Psoas muscle (tissue), 8 donors: ENCODE measurements around the gene GATB. TPM values are rescaled to one million over a fixed set of nuclear protein-coding genes. Genes with fewer than 3 reads are reported as not detected.

Experiments used
- ATAC-seq, 4 donors: fragments of 200-7000 bp; cut with Tn5 transposase; one replicate each; pipeline ENCODE4 v1.9.1; 2020; ENCODE audit warnings: moderate library complexity in 3 of 4, mild to moderate bottlenecking in 2 of 4
- DNase-seq, 2 donors: peaks; one replicate each; pipeline ENCODE4 v3.0.0-alpha.2; 2020
- H3K27ac ChIP-seq: fragments of 200-600 bp; one replicate; pipeline ENCODE4 v1.8.0; 2022
- H3K27me3 ChIP-seq, 3 donors: fragments of 200-600 bp in 1 of 3; one replicate each; pipeline versions ENCODE4 v1.6.1 to v1.8.0; 2013 to 2022; ENCODE audit warnings: low read length in 2 of 3, mild to moderate bottlenecking in 2 of 3, moderate library complexity in 1 of 3; ENCODE audit not compliant: insufficient read depth in 3 of 3
- H3K36me3 ChIP-seq, 2 donors: fragments of 200-600 bp in 1 of 2; one replicate each; pipeline versions ENCODE4 v1.6.1 to v1.8.0; 2013 to 2022; ENCODE audit warnings: low read depth in 1 of 2, mild to moderate bottlenecking in 1 of 2, moderate library complexity in 1 of 2; ENCODE audit not compliant: insufficient read depth in 1 of 2
- H3K4me1 ChIP-seq: fragments of 200-600 bp; one replicate; pipeline ENCODE4 v1.8.0; 2022
- H3K4me3 ChIP-seq: fragments of 200-600 bp; one replicate; pipeline ENCODE4 v1.8.0; 2022; ENCODE audit warnings: mild to moderate bottlenecking
- H3K9me3 ChIP-seq: fragments of 200-600 bp; one replicate; pipeline ENCODE4 v1.8.0; 2022
- WGBS, 3 donors: extraction: QIAGEN DNeasy Blood & Tissue Kit; methylation state at CpG; one replicate each; pipeline versions ENCODE4 v1.1.6 to v1.1.7; 2013; 5-methylcytosine and 5-hydroxymethylcytosine counted together
- intact Hi-C, 2 donors: fragments of 100-400 bp; cut with DNase I; formaldehyde crosslinking; loops; one replicate each; pipeline versions ENCODE4 v1.11.0 to v1.14.2; 2022
- polyA plus RNA-seq, 3 donors: library from polyadenylated mRNA; stranded (reverse); fragments of 200-250 nt; gene quantifications; one replicate each; pipeline ENCODE4 v1.2.3, GENCODE V29; 2013
- total RNA-seq, 4 donors: library from RNA; stranded (reverse); fragmentation: NEBNext Ultra II Directional in 2 of 4; extraction: Animal tissue kit (Norgen Biotek cat#: 25700) in 2 of 4; gene quantifications; one replicate each; pipeline versions ENCODE4 v1.2.1 to v1.2.4, GENCODE V29; 2021 to 2023
- TF ChIP-seq, protein P1 (sequence below): fragments of 200-600 bp; IDR thresholded peaks from one replicate; pipeline ENCODE4 v1.8.0; 2022; ENCODE audit warnings: antibody characterized with exemption
- donor health status: healthy with polysubstance abuse.
- donor health status: DM: no; HTN: no; CAD: no; lungs with moderate emphysema.
- donor health status: Bipolar disorder and iron deficiency.
- donor health status: healthy.
- donor health status: DM: yes; HTN: yes; CAD: no.
- donor health status: DM: no; HTN: no; CAD: no.
- donor health status: DM: no; HTN: no; CAD: no.
- donor health status: DM: yes; HTN: yes; CAD: no.

GATB gene
- total and polyA plus RNA-seq, 7 donors: 22.8 to 36.6 (median 28.3) TPM

DNA sequence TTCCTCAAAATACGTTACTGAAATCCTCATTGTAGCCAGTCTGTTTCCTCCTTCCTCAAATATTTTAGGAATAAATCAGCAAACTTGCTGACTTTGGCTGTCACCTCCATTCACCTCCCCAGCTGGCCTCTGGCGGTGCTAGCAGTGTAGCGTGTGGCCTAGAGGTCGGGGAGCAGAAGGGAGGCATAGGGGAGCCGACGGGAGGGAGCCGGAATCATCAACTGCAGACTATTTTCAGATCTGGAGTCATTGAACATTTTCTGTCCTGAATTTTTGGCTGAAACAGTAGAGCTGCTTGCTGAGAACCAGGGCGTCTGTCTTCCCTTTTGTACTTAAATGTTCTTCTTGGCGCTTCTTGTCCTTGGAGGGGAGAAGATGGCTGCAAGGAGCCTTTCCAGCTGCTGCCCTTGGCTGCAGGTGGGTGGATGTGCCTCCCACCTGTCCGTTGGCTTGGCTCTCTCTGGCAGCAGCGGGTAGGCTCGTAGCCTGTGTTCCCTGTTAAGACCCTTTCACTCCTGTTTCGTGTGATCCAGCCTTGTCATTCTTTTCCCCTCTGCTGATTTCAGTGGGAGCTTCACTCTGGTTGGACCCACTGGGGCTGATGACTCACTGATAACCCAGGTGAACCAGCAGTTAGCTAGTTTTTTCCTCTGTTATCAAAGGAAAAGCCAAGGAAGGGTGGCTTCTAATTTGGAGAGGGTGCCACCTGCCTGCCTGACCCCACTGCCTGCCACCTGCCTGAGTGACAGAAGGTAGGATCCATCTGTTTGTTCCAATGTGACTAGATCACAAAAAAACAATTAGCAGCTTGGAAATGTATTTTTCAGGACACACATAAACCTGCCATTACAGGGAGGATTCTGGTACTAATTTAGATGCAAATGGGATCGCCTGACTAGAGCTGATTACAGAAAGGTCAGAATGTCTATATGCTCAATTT, 135.9 kb downstream of the GATB start:
- Histone ChIP-seq H3K4me1 (peaks cover 21% of the 10 kb centered on the region), H3K9me3 (no peaks in the 10 kb centered on the region), H3K4me3 (no peak overlapping the region), H3K36me3 (no peaks in the 10 kb centered on the region), H3K27me3 (no peaks in the 10 kb centered on the region), H3K27ac (no peak overlapping the region)
- intact Hi-C loops: no loop called here
- peak in 2 of 4 donors; percentile 26 to 42 for ATAC-seq
- 62 to 79% (median 65%) methylated on average over 14 of the region's 14 CpGs for WGBS, 3 donors
- TF ChIP-seq, protein P1, sequence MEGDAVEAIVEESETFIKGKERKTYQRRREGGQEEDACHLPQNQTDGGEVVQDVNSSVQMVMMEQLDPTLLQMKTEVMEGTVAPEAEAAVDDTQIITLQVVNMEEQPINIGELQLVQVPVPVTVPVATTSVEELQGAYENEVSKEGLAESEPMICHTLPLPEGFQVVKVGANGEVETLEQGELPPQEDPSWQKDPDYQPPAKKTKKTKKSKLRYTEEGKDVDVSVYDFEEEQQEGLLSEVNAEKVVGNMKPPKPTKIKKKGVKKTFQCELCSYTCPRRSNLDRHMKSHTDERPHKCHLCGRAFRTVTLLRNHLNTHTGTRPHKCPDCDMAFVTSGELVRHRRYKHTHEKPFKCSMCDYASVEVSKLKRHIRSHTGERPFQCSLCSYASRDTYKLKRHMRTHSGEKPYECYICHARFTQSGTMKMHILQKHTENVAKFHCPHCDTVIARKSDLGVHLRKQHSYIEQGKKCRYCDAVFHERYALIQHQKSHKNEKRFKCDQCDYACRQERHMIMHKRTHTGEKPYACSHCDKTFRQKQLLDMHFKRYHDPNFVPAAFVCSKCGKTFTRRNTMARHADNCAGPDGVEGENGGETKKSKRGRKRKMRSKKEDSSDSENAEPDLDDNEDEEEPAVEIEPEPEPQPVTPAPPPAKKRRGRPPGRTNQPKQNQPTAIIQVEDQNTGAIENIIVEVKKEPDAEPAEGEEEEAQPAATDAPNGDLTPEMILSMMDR: no peak
- no peak for DNase-seq
